Vagina (tissue), 2 donors: ENCODE results near the gene KRT31. TPM values are rescaled to one million over a fixed set of nuclear protein-coding genes. Genes with fewer than 3 reads are reported as not detected.
"Not testable (repeated sequence)": the region's sequence is repeated elsewhere in the genome, so short reads cannot be mapped to it uniquely, and the experiment has no call there.

Experiments used
- DNase-seq, 2 donors: peaks; one replicate each; pipeline ENCODE4 v3.0.0-alpha.2; 2017; ENCODE audit errors: extremely low spot score in 2 of 2
- H3K27ac ChIP-seq: fragments of 200-600 bp; sonication (generic); one replicate; pipeline ENCODE4 v1.5.1; 2019
- H3K27me3 ChIP-seq: fragments of 200-600 bp; sonication (generic); one replicate; pipeline ENCODE4 v1.5.1; 2019
- H3K36me3 ChIP-seq, 2 donors: fragments of 200-600 bp; sonication (generic); one replicate each; pipeline ENCODE4 v1.5.1; 2017 to 2019
- H3K4me1 ChIP-seq: fragments of 200-600 bp; sonication (generic); one replicate; pipeline ENCODE4 v1.5.1; 2019
- H3K4me3 ChIP-seq, 2 donors: fragments of 200-600 bp; sonication (generic); 1 replicate in 1 of 2; 2 replicates in 1 of 2; pipeline ENCODE4 v1.5.1; 2016 to 2019
- H3K9me3 ChIP-seq: fragments of 200-600 bp; sonication (generic); one replicate; pipeline ENCODE4 v1.5.1; 2019
- POLR2A ChIP-seq, 2 donors: fragments of 450-650 bp; IDR thresholded peaks; one replicate each; pipeline ENCODE4 v1.6.1; 2017; ENCODE audit warnings: antibody characterized with exemption in 2 of 2, mild to moderate bottlenecking in 2 of 2, moderate library complexity in 2 of 2
- POLR2AphosphoS5 ChIP-seq, 2 donors: sonication (generic); formaldehyde crosslinking; IDR thresholded peaks; one replicate each; pipeline ENCODE4 v1.9.0; 2017; ENCODE audit warnings: antibody characterized with exemption in 2 of 2, mild to moderate bottlenecking in 2 of 2, low read depth in 1 of 2; ENCODE audit not compliant: insufficient read depth in 1 of 2
- intact Hi-C: fragments of 100-400 bp; cut with DNase I; formaldehyde crosslinking; loops from one replicate; pipeline ENCODE4 v1.15.1; 2023
- total RNA-seq: library from RNA; depleted of rRNA; stranded (reverse); fragments of >200 nt; gene quantifications from one replicate; pipeline ENCODE4 v1.2.3, GENCODE V29; 2016
- TF ChIP-seq, protein P1 (sequence below), 3 experiments: fragments of 450-650 bp in 2 of 3; fragments of 200-600 bp in 1 of 3; sonication (generic) in 1 of 3; IDR thresholded peaks; one replicate each; pipeline ENCODE4 v1.5.1; 2017 to 2019; ENCODE audit warnings: antibody characterized with exemption in 3 of 3, mild to moderate bottlenecking in 2 of 3, moderate library complexity in 2 of 3

The KRT31 gene
- total RNA-seq, 1 donor from 2014 or later = not detected

DNA sequence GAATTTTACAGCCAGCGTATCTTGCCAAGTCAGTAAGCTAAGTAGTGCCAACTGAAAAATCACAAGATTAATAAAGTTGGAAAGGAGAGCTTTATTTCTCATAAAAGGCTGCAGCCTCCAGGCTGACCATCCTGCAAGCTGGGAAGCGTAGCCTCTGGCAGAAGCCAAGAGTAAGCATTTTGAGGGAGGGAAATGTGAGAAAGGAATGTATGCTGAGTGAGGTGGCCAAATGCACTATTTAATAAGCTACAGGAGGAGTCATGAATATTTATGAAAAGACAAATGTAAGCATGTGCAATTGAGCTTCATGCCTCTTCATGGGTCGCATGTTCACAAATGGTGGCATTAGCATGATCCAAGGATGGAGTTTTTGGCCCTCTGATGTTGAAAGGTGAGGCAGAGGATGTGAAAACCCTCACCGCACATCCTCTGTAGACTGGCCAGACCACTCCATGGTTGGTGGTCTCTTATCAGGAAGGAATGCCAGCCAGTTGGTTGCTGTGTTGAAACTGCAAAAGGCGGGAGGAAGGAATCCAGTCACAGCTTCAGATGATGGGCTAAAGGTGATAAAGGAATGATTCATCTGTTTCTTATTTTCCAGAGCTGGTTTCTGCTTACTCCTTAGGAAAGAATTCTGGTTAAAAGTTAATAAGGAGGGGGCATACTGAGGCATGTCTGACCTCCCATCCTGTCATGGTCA is 37.0 kb downstream of the KRT31 start:
- no peak overlapping the region for H3K4me3 ChIP-seq
- no peaks in the 10 kb centered on the region for H3K4me1 ChIP-seq
- DNase-seq = no peak
- no peak for TF ChIP-seq POLR2AphosphoS5 (IDR thresholded peaks at IDR 0.05; ENCODE audit: insufficient read depth in 1 of 2, low read depth in 1 of 2)
- no peak for TF ChIP-seq POLR2A (IDR thresholded peaks at IDR 0.05)
- TF ChIP-seq, protein P1, sequence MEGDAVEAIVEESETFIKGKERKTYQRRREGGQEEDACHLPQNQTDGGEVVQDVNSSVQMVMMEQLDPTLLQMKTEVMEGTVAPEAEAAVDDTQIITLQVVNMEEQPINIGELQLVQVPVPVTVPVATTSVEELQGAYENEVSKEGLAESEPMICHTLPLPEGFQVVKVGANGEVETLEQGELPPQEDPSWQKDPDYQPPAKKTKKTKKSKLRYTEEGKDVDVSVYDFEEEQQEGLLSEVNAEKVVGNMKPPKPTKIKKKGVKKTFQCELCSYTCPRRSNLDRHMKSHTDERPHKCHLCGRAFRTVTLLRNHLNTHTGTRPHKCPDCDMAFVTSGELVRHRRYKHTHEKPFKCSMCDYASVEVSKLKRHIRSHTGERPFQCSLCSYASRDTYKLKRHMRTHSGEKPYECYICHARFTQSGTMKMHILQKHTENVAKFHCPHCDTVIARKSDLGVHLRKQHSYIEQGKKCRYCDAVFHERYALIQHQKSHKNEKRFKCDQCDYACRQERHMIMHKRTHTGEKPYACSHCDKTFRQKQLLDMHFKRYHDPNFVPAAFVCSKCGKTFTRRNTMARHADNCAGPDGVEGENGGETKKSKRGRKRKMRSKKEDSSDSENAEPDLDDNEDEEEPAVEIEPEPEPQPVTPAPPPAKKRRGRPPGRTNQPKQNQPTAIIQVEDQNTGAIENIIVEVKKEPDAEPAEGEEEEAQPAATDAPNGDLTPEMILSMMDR (IDR thresholded peaks at IDR 0.05) = no peak
- H3K27ac ChIP-seq = no peak overlapping the region
- intact Hi-C loops = no loop called here
- no peaks in the 10 kb centered on the region for H3K9me3 ChIP-seq
- H3K36me3 ChIP-seq = no peaks in the 10 kb centered on the region
- H3K27me3 ChIP-seq = no peaks in the 10 kb centered on the region

DNA sequence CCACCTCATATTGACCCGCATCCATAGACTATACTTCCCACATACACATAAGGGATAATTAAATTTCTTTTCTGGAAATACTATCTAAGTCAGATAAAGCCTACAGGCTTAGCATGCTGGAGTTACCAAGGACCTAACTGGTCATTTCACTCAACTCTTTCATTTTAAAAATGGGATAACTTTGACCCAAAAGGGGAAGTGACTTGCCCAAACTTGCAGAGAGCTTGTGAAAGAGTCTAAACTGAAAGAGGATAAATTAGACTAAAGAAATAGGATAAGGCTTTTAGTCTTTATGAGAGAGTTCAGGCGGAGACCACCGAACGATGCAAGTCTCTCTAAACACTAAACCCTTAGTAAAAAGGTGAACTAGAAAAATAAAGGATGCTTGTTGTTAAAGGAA is 42.9 kb downstream of the KRT31 start:
- Histone ChIP-seq H3K36me3 (no peaks in the 10 kb centered on the region), H3K27me3 (no peaks in the 10 kb centered on the region), H3K9me3 (no peaks in the 10 kb centered on the region), H3K4me1 (no peaks in the 10 kb centered on the region), H3K4me3 (no peak overlapping the region), H3K27ac (no peak overlapping the region)
- DNase-seq = no peak
- TF ChIP-seq POLR2AphosphoS5 (IDR thresholded peaks at IDR 0.05; ENCODE audit: insufficient read depth in 1 of 2, low read depth in 1 of 2) (no peak), POLR2A (IDR thresholded peaks at IDR 0.05) (no peak)
- TF ChIP-seq, protein P1 (IDR thresholded peaks at IDR 0.05) = no peak
- intact Hi-C loops = no loop called here

DNA sequence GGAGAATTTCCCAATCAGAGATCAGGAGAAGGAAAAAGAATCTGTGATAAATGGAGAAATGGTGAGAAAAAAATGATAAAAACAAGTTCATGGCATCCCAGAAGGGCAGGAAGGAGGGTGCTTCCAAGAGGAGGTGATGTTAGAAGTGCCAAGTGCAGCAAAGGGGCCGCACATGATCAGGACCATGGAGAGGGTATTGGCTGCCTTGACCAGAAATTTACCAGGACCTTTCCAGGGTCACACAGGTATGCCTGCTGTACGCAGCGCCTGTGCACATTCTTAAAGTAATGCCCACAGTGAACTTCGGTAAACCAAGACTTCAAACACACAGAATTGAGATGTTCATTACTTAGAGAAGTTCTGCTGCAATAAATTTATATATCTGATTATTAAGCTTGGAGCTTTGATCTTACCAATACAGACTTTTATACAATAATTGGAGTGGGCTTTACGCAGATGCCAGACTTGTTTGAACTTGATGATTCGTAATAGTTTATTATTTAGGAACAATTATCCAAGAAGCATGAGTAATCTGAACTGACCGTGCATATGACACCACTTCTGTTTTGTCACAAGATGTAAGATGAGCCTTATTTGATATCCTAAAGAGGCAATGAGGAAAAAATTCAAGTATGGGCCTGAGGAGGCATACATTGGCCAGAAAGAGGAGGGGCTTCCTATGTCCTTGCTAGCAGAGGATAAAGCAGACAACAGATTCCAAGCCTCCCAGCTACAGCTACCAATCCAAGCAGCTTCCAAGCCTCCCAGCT is 44.6 kb downstream of the KRT31 start:
- Histone ChIP-seq H3K4me3 (no peak overlapping the region), H3K9me3 (no peaks in the 10 kb centered on the region), H3K27me3 (no peaks in the 10 kb centered on the region), H3K4me1 (peaks cover 5% of the 10 kb centered on the region), H3K36me3 (no peaks in the 10 kb centered on the region), H3K27ac (no peak overlapping the region)
- TF ChIP-seq POLR2AphosphoS5 (IDR thresholded peaks at IDR 0.05; ENCODE audit: insufficient read depth in 1 of 2, low read depth in 1 of 2) (no peak), POLR2A (IDR thresholded peaks at IDR 0.05) (no peak)
- TF ChIP-seq, protein P1 (IDR thresholded peaks at IDR 0.05) = no peak
- no peak for DNase-seq
- intact Hi-C loops = no loop called here

DNA sequence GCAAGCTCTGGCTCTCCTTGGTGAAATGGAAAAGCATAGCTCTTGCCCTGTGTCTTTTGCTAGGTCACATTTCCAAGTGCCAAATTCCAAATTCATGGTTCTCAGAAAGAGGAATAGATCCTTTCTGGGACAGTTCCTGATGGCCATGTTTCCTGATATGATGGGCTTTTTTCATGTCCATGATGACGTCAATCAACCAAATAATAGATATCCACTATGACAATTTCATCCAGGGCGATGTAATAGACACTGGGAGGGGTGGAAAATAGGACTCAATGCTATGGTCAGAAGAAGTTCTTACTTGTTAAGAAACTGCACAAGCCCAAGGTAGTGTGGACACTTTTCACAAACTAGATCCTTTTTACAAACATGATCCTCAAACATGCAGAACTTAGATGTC is 46.2 kb downstream of the KRT31 start:
- intact Hi-C loops = no loop called here
- H3K27me3 ChIP-seq = no peaks in the 10 kb centered on the region
- no peak overlapping the region for H3K4me3 ChIP-seq
- no peak overlapping the region for H3K27ac ChIP-seq
- peaks cover 5% of the 10 kb centered on the region for H3K4me1 ChIP-seq
- no peaks in the 10 kb centered on the region for H3K9me3 ChIP-seq
- no peak for DNase-seq
- no peak for TF ChIP-seq POLR2AphosphoS5 (IDR thresholded peaks at IDR 0.05; ENCODE audit: insufficient read depth in 1 of 2, low read depth in 1 of 2)
- TF ChIP-seq, protein P1 (IDR thresholded peaks at IDR 0.05) = no peak
- TF ChIP-seq POLR2A (IDR thresholded peaks at IDR 0.05) = no peak
- no peaks in the 10 kb centered on the region for H3K36me3 ChIP-seq

DNA sequence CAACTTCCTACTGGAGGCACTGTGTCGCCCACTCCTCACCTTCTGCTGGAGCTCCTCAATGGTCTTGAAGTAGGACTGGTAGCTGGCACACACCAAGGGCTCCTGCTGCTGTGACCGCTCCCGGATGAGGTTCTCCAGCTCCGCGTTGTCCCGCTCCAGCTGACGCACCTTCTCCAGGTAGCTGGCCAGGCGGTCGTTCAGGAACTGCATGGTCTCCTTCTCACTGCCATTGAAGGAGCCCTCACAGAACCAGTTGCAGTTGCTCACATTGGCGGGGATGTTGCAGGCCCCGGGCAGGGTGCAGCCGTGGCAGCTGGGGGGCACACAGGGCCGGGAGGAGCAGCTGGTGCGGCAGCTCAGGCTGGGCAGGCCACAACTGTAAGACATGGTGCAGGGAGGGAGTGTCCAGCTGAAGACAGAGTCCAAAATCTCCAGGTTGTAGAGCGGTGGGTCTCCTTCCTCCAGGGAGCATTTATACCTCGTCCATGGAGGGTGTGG is 47.0 kb downstream of the KRT31 start, which contains the start of gene KRT33A:
Gene KRT33A, minus strand, starts transcription at position 448 of the 498 bp plus-strand sequence. Its CDS starts 61 bp downstream, at position 387.
- H3K27ac ChIP-seq, DNase-seq, H3K9me3 ChIP-seq, H3K27me3 ChIP-seq, H3K36me3 ChIP-seq, H3K4me1 ChIP-seq, H3K4me3 ChIP-seq, intact Hi-C loops: not testable (repeated sequence)
